ENCODE results near the gene MDM4. TPM values are rescaled to one million over a fixed set of nuclear protein-coding genes. Genes with fewer than 3 reads are reported as not detected.

Gene MDM4, protein sequence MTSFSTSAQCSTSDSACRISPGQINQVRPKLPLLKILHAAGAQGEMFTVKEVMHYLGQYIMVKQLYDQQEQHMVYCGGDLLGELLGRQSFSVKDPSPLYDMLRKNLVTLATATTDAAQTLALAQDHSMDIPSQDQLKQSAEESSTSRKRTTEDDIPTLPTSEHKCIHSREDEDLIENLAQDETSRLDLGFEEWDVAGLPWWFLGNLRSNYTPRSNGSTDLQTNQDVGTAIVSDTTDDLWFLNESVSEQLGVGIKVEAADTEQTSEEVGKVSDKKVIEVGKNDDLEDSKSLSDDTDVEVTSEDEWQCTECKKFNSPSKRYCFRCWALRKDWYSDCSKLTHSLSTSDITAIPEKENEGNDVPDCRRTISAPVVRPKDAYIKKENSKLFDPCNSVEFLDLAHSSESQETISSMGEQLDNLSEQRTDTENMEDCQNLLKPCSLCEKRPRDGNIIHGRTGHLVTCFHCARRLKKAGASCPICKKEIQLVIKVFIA
- total RNA-seq, result 10 to 100 TPM; 64.3 to 75.6 TPM

DNA sequence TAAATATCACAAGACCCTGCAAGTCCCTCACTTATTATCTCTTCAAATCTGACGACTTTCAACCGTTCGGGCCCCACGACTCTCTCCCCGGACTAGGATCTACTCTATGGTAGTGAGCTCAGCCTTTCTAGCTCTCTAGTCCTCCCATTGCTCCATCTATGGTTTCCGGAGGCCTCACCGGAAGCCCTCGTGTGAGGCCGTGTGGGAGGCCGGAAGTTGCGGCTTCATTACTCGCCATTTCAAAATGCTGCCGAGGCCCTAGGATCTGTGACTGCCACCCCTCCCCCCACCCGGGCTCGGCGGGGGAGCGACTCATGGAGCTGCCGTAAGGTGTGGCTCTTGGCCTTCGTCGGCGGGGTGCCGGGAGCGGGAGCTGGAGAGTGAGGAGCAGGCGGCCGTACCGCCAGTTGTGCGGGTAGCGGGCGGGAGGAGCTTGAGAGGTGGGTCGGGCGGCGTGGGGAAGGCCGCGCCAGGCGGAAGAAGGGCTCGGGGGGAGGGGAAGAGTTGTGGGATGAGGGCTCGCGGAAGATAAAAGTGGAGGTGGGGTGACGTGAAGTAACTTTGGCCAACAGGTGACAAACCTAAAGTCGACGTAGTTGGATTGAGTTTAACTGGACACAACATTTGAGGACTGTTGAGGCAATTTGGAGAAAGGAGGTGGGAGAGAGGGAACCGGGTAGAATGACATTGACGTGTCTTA is at the start of gene MDM4:
TSS of gene MDM4 (plus strand) at position 227 of the 700 bp plus-strand sequence. CDS start 9,113 bp downstream, outside the sequence.
- H3K9me3 Mint-ChIP-seq, result peaks cover 4% of the 10 kb centered on the region
- no peak within 1 kb of the TSS for H3K27ac Mint-ChIP-seq
- no peak within 1 kb of the TSS for H3K4me3 Mint-ChIP-seq
- no peaks in the 10 kb centered on the region for H3K27me3 Mint-ChIP-seq
- H3K4me1 Mint-ChIP-seq, result peaks cover 40% of the 10 kb centered on the region
- peaks cover 25% of the 10 kb centered on the region for H3K36me3 Mint-ChIP-seq
- peak; percentile 95 for DNase-seq

DNA sequence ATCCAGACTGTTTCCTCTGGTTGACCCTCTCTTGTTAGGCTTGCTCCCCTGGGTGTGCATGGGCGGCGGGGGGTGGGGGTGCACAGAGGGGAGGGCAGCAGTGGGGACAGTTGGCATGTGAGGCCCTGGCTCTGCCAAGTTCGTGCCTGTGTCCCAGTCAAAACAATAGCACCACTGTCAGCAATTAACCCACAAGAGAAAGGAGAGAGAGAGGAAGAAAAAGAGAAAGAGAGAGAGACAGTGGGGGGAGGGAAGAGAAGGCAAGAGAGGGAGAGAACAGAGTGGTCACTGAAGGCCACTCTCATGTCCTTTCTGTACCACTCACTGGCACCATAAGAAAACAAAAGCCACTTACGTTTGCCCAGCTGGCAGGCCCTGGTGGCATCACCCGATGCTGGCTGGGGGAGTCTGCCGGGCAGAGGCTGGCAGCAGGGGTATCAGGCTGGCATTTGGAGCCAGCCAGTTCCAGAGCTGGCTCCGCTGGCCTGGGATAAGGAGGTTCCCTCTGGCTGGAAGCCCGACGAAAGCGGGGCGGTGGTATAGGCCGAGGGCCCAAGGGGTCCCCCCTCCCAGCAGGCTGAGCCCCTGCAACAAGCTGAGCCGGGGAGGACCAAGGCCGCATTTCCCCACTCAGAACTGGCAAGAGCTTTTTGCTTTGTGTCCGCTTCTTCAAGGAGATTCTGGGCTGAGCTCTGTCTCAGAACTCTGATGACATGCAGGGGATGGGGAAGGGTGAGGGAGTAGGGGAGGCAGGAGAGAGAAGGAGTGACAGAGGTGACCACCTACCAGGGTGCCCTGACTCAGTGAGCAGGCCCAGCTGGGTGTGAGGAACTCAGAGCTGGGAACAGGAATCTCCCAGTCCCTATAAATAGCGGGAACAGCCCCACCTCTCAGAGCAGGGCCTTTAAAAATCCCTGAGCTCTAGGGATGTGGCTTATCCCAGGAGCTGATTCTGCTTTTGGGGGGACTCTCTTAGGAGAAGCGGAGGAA is 49.5 kb upstream of the MDM4 start:
- H3K27ac Mint-ChIP-seq, result no peak overlapping the region
- peaks cover 42% of the 10 kb centered on the region for H3K4me1 Mint-ChIP-seq
- H3K27me3 Mint-ChIP-seq, result no peaks in the 10 kb centered on the region
- no peak overlapping the region for H3K4me3 Mint-ChIP-seq
- DNase-seq, result no peak
- peaks cover 7% of the 10 kb centered on the region for H3K36me3 Mint-ChIP-seq
- no peaks in the 10 kb centered on the region for H3K9me3 Mint-ChIP-seq

DNA sequence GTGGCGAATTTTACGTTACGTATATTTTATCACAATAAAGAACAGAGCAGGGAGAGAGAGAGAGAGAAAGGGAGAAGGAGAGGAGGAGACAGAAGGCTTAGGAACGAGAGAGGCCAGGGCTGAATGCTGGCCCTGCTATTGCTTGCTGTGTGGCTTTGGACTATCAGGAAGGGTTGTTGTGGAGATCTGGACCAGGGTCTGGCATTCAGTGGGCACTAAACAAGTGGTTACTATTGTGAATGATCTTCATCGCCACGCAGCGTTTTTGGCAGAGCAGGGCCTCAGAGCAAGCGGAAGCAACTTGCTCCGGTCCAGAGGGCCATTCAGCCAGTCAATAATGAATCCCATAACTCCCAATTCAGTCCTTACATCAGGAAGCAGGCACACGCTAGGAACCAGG is 48.0 kb upstream of the MDM4 start:
- H3K27ac Mint-ChIP-seq, result no peak overlapping the region
- no peaks in the 10 kb centered on the region for H3K27me3 Mint-ChIP-seq
- no peaks in the 10 kb centered on the region for H3K9me3 Mint-ChIP-seq
- no peak for DNase-seq
- peaks cover 7% of the 10 kb centered on the region for H3K36me3 Mint-ChIP-seq
- H3K4me1 Mint-ChIP-seq, result peaks cover 28% of the 10 kb centered on the region
- H3K4me3 Mint-ChIP-seq, result no peak overlapping the region

DNA sequence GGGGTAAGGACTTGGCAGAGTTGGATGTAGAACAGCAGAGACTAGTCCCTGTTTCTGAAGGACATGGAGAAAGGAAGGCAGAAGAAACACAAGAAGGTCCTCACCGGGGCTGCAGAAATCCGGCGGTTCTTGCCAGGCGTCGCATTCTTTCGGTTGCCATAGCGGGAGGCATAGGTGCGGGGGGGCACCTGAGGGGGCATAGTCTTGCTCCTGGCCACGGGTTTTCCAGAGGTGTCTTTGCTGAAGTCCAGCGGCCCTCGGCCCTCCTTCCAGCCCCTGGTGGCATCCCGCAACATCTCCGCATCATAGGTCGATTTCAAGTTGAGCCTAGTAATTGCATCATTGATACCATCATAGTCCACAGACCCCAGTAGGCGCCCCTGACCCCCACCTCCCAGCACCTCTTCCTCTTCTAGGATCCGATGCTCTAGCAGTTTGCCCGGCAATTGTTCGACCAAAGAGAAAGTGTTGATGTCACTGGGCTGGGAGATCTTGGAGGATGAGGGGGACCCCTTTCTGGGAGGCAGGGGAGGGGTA is 47.4 kb upstream of the MDM4 start:
- Mint-ChIP-seq H3K4me3 (no peak overlapping the region), H3K4me1 (peaks cover 22% of the 10 kb centered on the region), H3K27ac (no peak overlapping the region), H3K36me3 (peaks cover 7% of the 10 kb centered on the region), H3K27me3 (no peaks in the 10 kb centered on the region), H3K9me3 (no peaks in the 10 kb centered on the region)
- DNase-seq, result no peak

DNA sequence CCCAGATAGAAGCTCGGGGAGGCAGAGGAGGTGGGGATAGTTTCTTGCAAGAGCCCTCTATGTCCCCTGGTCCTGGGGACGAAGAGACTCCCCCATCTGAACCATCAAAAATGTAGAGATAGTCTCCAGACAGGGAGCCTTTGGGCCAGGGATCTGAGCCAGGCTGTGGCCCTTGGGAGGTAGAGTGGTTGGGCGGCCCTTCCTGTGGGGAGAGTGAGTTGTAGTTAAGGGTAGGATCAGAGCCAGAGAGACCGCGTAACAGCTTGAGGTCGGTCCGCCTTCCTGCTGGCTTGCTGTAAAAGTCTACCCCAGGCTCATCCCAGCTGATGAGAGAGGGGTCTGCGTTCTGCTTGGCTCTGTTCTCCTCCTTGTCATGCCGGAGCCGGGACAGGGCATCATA is 46.9 kb upstream of the MDM4 start:
- Mint-ChIP-seq H3K4me1 (peaks cover 17% of the 10 kb centered on the region), H3K27ac (no peak overlapping the region), H3K36me3 (peaks cover 7% of the 10 kb centered on the region), H3K9me3 (no peaks in the 10 kb centered on the region), H3K27me3 (no peaks in the 10 kb centered on the region), H3K4me3 (no peak overlapping the region)
- DNase-seq, result no peak

DNA sequence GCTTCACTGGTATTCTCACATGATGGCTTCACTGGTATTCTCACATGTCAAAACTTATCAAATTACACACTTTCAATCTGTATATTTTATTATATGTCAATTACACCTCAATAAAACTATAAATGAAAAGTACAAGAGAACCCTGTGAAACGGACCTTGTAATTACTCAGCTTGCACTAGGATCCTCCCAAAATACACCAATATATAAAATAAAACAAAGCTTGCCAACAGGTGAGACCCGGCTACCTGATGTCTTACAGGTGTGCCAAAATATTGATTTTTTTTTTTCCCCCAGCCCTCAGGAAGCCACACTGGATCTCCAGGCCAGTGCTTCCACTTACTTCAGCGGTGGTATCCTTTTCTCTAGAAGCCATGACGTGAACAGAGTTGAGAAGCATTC is 44.5 kb upstream of the MDM4 start:
- Mint-ChIP-seq H3K4me3 (no peak overlapping the region), H3K27ac (no peak overlapping the region), H3K27me3 (no peaks in the 10 kb centered on the region), H3K4me1 (peaks cover 11% of the 10 kb centered on the region), H3K9me3 (no peaks in the 10 kb centered on the region), H3K36me3 (peaks cover 6% of the 10 kb centered on the region)
- DNase-seq, result no peak

DNA sequence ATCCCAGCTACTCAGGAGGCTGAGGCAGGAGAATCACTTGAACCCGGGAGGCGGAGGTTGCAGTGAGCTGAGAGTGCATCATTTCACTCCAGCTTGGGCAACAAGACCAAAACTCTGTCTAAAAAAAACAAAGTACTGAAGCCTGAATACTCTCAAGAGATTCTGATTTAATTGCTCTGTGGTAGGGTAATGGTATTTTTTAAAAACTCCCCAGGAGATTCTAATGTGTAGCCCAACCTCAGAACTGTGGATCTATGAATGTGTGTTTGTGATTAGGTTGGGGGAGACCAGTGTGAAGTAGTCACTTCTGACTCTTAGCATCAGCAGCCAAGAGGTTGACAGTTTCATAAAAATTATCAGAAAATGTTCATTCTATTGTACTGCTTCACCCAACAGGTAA is 43.5 kb upstream of the MDM4 start:
- no peak for DNase-seq
- Mint-ChIP-seq H3K4me1 (peaks cover 17% of the 10 kb centered on the region), H3K36me3 (peaks cover 6% of the 10 kb centered on the region), H3K27me3 (no peaks in the 10 kb centered on the region), H3K4me3 (no peak overlapping the region), H3K9me3 (no peaks in the 10 kb centered on the region), H3K27ac (no peak overlapping the region)

DNA sequence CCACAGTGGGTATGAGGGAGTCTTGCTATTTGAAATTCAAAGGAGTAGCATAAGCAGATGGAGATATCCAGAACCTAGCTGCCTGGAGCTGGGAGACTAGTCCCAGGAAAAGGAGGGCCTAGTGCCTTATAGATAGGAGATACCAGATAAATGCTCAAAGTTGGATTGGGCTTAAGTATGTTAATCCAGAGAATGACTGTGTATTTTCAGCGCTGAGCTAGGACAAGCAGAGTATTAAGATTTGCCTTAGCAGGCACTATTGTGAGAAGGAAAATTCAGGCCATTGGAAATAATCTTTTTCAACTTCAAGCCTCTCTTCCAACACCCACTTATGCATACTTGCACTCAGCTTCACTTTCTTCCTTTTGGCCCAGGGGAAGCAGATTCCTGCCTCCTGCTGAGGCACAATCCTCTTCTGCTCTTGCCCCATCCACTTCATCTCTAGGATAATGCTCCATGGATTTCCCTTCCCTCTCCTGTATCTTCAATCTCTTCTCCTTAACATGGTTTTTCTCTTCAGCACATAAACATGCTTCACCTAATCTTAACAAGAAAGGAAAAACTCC is 42.7 kb upstream of the MDM4 start:
- no peaks in the 10 kb centered on the region for H3K27me3 Mint-ChIP-seq
- peaks cover 26% of the 10 kb centered on the region for H3K4me1 Mint-ChIP-seq
- H3K9me3 Mint-ChIP-seq, result no peaks in the 10 kb centered on the region
- peaks cover 6% of the 10 kb centered on the region for H3K36me3 Mint-ChIP-seq
- H3K27ac Mint-ChIP-seq, result no peak overlapping the region
- no peak overlapping the region for H3K4me3 Mint-ChIP-seq
- no peak for DNase-seq

DNA sequence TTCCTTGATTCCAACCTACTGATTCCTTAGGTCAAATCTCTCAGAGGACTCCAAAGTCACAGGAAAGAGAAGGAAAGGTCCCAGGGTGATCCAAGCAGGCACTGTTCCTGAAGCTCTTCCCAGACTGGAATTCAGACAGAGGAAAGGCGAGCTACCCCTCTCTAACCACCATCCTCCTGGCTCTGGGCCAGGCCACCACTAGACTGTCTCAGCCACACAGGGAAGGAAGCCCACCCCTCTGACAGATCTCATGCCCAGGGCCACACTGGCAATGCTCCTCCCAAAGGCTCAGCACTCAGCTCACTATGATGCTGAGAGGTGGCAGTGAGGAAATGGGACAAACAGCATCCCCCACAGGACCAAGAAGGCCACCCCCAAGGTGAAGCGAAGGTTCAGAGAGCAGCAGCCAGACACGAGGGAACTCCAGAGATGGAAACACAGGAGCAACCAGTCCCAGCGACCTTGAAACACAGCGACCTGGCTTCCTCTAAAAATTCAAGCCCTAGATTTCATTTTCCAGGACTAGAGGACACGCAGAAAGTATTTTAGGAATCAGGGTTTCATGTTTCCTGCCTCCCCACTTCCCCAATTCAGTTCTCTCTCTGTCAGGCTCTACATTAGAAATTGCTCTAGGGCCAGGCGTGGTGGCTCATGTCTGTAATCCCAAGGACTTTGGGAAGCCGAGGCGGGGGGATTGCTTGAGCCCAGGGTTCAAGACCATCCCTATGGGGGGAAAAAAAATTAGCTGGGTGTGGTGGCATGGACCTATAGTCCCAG is 40.4 kb upstream of the MDM4 start:
- H3K4me3 Mint-ChIP-seq, result no peak overlapping the region
- no peak overlapping the region for H3K27ac Mint-ChIP-seq
- DNase-seq, result no peak
- no peaks in the 10 kb centered on the region for H3K27me3 Mint-ChIP-seq
- no peaks in the 10 kb centered on the region for H3K9me3 Mint-ChIP-seq
- peaks cover 45% of the 10 kb centered on the region for H3K4me1 Mint-ChIP-seq
- no peaks in the 10 kb centered on the region for H3K36me3 Mint-ChIP-seq

DNA sequence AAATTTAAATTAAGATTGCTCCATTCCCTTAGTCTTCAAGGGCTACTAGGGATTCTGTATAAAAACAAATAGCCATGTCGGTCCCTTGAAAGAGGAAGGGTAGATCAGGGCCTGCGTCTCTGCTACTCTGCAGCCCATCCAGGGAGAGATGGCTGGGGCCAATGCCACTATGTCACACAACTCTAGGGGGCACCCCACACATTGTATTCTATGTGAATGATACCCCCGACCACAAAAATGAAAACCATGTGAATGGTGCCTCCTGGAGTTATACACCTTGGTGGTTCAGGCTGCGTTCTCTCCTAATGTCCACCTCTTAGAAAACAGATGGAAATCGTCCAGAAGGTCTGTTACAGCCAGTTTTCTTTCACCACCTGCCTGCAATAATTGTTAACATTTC is 39.6 kb upstream of the MDM4 start:
- Mint-ChIP-seq H3K36me3 (no peaks in the 10 kb centered on the region), H3K4me3 (no peak overlapping the region), H3K27me3 (no peaks in the 10 kb centered on the region), H3K4me1 (peaks cover 52% of the 10 kb centered on the region), H3K9me3 (no peaks in the 10 kb centered on the region), H3K27ac (no peak overlapping the region)
- DNase-seq, result no peak

DNA sequence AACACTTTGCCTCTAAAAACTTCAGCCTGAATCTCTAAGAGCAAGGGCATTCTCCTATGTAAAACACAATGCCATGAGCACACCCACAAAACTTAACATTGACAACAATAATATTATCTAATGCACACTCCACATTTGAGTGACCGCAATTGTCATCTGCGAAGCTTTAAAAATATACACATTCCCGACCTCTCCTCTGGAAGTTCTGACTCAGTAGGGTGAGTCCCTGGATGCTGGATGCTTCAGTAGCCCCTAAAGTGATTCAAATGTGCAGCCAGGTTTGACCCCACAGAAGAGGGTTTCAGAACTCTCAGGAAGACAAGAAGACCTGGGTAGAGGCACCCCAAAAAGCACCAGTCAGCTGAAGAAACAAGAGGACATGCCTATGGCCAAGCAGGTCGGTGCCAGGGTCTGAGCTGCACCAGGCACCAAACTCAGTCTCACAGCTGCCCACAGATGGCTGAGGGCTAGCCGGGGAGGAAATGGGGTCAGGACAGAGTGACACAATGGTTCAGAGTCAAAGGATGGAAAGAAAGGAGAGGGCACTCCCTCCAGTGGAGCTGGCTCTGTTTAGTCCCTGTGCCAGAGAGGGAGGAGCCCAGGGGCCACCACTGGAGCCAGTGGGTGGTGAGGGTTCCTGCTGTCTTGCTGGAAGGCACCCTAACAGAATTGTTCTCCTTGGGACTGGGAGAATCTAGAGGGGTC is 39.0 kb upstream of the MDM4 start:
- H3K27ac Mint-ChIP-seq, result no peak overlapping the region
- H3K4me1 Mint-ChIP-seq, result peaks cover 54% of the 10 kb centered on the region
- H3K9me3 Mint-ChIP-seq, result no peaks in the 10 kb centered on the region

DNA sequence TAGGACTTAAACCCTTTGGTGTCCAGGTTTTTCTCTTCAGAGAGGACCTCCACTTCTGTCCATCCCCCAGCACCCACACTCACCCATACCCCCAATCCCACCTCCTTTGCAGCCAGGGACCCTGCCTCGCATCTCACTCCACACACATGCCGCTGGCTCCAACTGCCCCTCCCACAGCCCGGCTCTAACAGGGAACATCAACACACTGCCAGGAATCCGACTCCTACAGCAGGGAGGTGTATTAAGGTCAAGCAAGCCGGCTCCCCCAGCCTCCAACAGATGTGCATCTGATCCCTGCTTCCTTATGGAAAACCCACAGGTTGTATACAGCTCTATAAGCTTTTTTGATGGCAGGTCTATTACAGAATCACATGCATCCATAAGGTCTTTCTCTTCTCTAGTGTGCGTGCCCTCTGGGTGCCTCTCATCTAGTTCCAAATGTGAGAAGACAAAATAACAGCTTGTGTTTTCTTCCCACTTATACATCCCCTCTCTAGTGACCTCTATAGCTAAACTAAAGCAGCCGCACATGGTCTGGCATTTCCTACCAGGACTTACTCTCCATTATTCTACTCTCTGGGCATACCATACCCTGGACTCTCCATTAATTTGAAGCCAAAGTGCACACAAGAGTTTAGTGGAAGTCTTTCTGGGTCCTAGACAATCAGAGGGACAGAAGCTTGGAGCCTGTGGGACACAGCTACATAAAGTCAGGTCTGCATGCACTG is 37.9 kb upstream of the MDM4 start:
- Mint-ChIP-seq H3K27me3 (no peaks in the 10 kb centered on the region), H3K9me3 (no peaks in the 10 kb centered on the region), H3K36me3 (no peaks in the 10 kb centered on the region), H3K4me1 (peaks cover 54% of the 10 kb centered on the region), H3K4me3 (no peak overlapping the region), H3K27ac (peak overlapping the region; percentile 11)
- DNase-seq, result no peak

More for the DNA sequence above, 39.0 kb upstream of the MDM4 start:
- no peak overlapping the region for H3K4me3 Mint-ChIP-seq
- no peaks in the 10 kb centered on the region for H3K27me3 Mint-ChIP-seq
- no peaks in the 10 kb centered on the region for H3K36me3 Mint-ChIP-seq
- no peak for DNase-seq

DNA sequence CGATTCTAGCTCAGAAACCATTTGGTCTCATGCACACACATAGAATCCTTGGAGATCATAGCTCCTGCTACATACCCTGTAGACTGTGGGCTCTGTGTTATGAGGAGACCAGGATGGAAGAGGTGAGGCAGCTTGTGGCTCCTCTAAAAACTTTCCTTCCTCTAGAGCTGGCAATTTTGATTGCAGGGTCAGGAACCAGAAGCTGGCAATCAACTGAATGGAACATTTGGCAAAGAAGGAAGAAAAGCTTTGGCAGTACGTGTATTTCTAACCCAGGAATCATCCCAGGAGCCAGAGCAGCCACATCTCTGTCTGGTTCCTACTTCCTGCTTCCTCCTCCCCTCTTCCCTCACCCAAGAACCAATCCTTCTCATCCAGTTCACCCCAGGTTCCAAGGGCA is 37.3 kb upstream of the MDM4 start:
- Mint-ChIP-seq H3K4me3 (no peak overlapping the region), H3K27ac (peak overlapping the region; percentile 11), H3K36me3 (no peaks in the 10 kb centered on the region), H3K9me3 (no peaks in the 10 kb centered on the region), H3K4me1 (peaks cover 54% of the 10 kb centered on the region), H3K27me3 (no peaks in the 10 kb centered on the region)
- DNase-seq, result no peak
